Ovary (tissue), 9 donors: Measurements from ENCODE around the gene COIL. TPM values are rescaled to one million over a fixed set of nuclear protein-coding genes. Genes with fewer than 3 reads are reported as not detected.
A peak's percentile ranks its signal among the peaks of the same experiment; 100 is the strongest.

ENCODE experiments used
- DNase-seq, 5 donors: peaks; one replicate each; pipeline ENCODE4 v3.0.0-alpha.2; 2019 to 2020
- H3K27ac ChIP-seq, 2 donors: fragments of 200-600 bp; one replicate each; pipeline versions ENCODE4 v1.5.1 to v1.8.0; 2019 to 2022
- H3K27me3 ChIP-seq: fragments of 200-600 bp; one replicate; pipeline ENCODE4 v1.8.0; 2022
- H3K36me3 ChIP-seq: fragments of 200-600 bp; sonication (generic); one replicate; pipeline ENCODE4 v1.5.1; 2019
- H3K4me1 ChIP-seq: one replicate; pipeline ENCODE4 v1.8.1; 2013; ENCODE audit warnings: mild to moderate bottlenecking, moderate library complexity; ENCODE audit not compliant: insufficient read depth
- H3K4me3 ChIP-seq: fragments of 200-600 bp; sonication (generic); one replicate; pipeline ENCODE4 v1.5.1; 2017
- H3K9me3 ChIP-seq, 2 donors: fragments of 200-600 bp in 1 of 2; sonication (generic) in 1 of 2; one replicate each; pipeline versions ENCODE4 v1.5.1 to v1.8.1; 2013 to 2019; ENCODE audit warnings: mild to moderate bottlenecking in 1 of 2, moderate library complexity in 1 of 2
- CTCF ChIP-seq, 3 donors: fragments of 450-650 bp in 2 of 3; fragments of 200-600 bp in 1 of 3; IDR thresholded peaks; one replicate each; pipeline versions ENCODE4 v1.5.1 to v1.8.0; 2016 to 2022; ENCODE audit warnings: antibody characterized with exemption in 3 of 3, mild to moderate bottlenecking in 1 of 3
- EP300 ChIP-seq: sonication (generic); formaldehyde crosslinking; IDR thresholded peaks from one replicate; pipeline ENCODE4 v1.6.1; 2017; ENCODE audit warnings: antibody characterized with exemption
- POLR2A ChIP-seq: fragments of 450-650 bp; IDR thresholded peaks from one replicate; pipeline ENCODE4 v1.6.1; 2017; ENCODE audit warnings: antibody characterized with exemption, mild to moderate bottlenecking, moderate library complexity
- WGBS, 3 donors: extraction: QIAGEN DNeasy Blood & Tissue Kit in 1 of 3; methylation state at CpG; one replicate each; pipeline versions ENCODE4 v1.1.5 to v1.1.7; 2013 to 2017; 5-methylcytosine and 5-hydroxymethylcytosine counted together
- intact Hi-C, 4 donors: fragments of 100-400 bp; cut with DNase I; formaldehyde crosslinking; loops; one replicate each; pipeline versions ENCODE4 v1.11.0 to v1.15.1; 2022 to 2023
- polyA plus RNA-seq, 2 donors: library from polyadenylated mRNA; stranded (reverse); fragments of 200-250 nt in 1 of 2; fragments of 350-450 nt in 1 of 2; fragmentation: Illumina TruSeq in 1 of 2; extraction: RNeasy Lipid Tissue Mini Kit (QIAGEN cat#74804) in 1 of 2; gene quantifications; one replicate each; pipeline ENCODE4 v1.2.3, GENCODE V29; 2013 to 2014
- total RNA-seq, 7 donors: library from RNA; depleted of rRNA in 2 of 7; stranded (reverse); fragments of >200 nt in 2 of 7; fragmentation: NEBNext Ultra II Directional in 3 of 7; extraction: Animal tissue kit (Norgen Biotek cat#: 25700) in 3 of 7; gene quantifications; one replicate each; pipeline versions ENCODE4 v1.1.0 to v1.2.4, GENCODE V29; 2016 to 2023
- donor health status: DM: no; HTN: no; CAD: no; lungs with moderate emphysema.
- donor health status: DM: no; HTN: no; CAD: no.
- donor health status: Bipolar disorder and iron deficiency.
- donor health status: DM: yes; HTN: yes; CAD: no.
- donor health status: DM: no; HTN: no; CAD: no.
- donor health status: DM: yes; HTN: yes; CAD: no.

Gene COIL
- total and polyA plus RNA-seq, 9 donors: 10.9 to 17.8 (median 12.9) TPM

GRCh38 chr17:56918916-56919315 is 41.9 kb downstream of the COIL start:
- 90 to 94% (median 92%) methylated on average over 3 of the region's 3 CpGs for WGBS, 3 donors
- Histone ChIP-seq H3K36me3 (no peaks in the 10 kb centered on the region), H3K4me1 (peaks cover 4% of the 10 kb centered on the region), H3K9me3 (no peaks in the 10 kb centered on the region), H3K27ac (no peak overlapping the region), H3K27me3 (no peaks in the 10 kb centered on the region), H3K4me3 (no peak overlapping the region)
- DNase-seq: no peak
- intact Hi-C loops: no loop called here
- TF ChIP-seq POLR2A (no peak), EP300 (no peak), CTCF (IDR thresholded peaks at IDR 0.05) (no peak)

GRCh38 chr17:56917559-56918296 is 43.1 kb downstream of the COIL start:
- H3K36me3 ChIP-seq: no peaks in the 10 kb centered on the region
- peaks cover 4% of the 10 kb centered on the region for H3K4me1 ChIP-seq
- intact Hi-C loops: no loop called here
- H3K4me3 ChIP-seq: no peak overlapping the region
- H3K27ac ChIP-seq: no peak overlapping the region
- H3K9me3 ChIP-seq: no peaks in the 10 kb centered on the region
- DNase-seq: no peak
- no peaks in the 10 kb centered on the region for H3K27me3 ChIP-seq
- WGBS, 3 donors: 86 to 90% (median 90%) methylated on average over 4 of the region's 4 CpGs
- TF ChIP-seq EP300 (no peak), POLR2A (no peak)

GRCh38 chr17:56914581-56915273 is 46.1 kb downstream of the COIL start:
- DNase-seq: no peak
- no peak for TF ChIP-seq CTCF (IDR thresholded peaks at IDR 0.05)
- TF ChIP-seq POLR2A: no peak
- no peak for TF ChIP-seq EP300
- no peaks in the 10 kb centered on the region for H3K36me3 ChIP-seq
- H3K27ac ChIP-seq: peak overlapping the region; percentile 9 to 75
- no peaks in the 10 kb centered on the region for H3K27me3 ChIP-seq
- peaks cover 12% of the 10 kb centered on the region for H3K4me1 ChIP-seq
- intact Hi-C loops: loop anchor here in 1 of 4 donors (5.0 kb wide), 1 partner anchor 82 kb away; the partner anchor contains the start of genes C17orf67 and DGKE
- peak overlapping the region; percentile 91 for H3K4me3 ChIP-seq
- WGBS, 3 donors: 4 to 5% (median 4%) methylated on average over 14 of the region's 14 CpGs
- H3K9me3 ChIP-seq: no peaks in the 10 kb centered on the region

- H3K27me3 ChIP-seq: no peaks in the 10 kb centered on the region
- H3K4me1 ChIP-seq: peaks cover 12% of the 10 kb centered on the region
- no peak for TF ChIP-seq EP300
- peak; percentile 93 for TF ChIP-seq POLR2A
- intact Hi-C loops: loop anchor here in 1 of 4 donors (5.0 kb wide), 1 partner anchor 82 kb away; the partner anchor contains the start of genes C17orf67 and DGKE
- no peaks in the 10 kb centered on the region for H3K36me3 ChIP-seq
- no peaks in the 10 kb centered on the region for H3K9me3 ChIP-seq
- peak within 1 kb of the TSS; percentile 9 to 75 for H3K27ac ChIP-seq
- WGBS, 3 donors: 0 to 1% (median 1%) methylated on average over 47 to 58 of the region's 58 CpGs
- DNase-seq: peak; percentile 85 to 90 (median 89)
- peak within 1 kb of the TSS; percentile 91 for H3K4me3 ChIP-seq
These were observed 46.8 kb downstream of the COIL start, which contains the start of gene TRIM25 for GRCh38 chr17:56913867-56914580. TRIM25 (minus strand) TSS chr17:56914049; CDS start chr17:56913988, 61 bp downstream.

GRCh38 chr17:56913353-56913866 is 47.4 kb downstream of the COIL start:
- intact Hi-C loops: loop anchor here in 1 of 4 donors (5.0 kb wide), 1 partner anchor 81 kb away; the partner anchor contains the start of genes C17orf67 and DGKE
- peak overlapping the region; percentile 91 for H3K4me3 ChIP-seq
- no peak for DNase-seq
- H3K36me3 ChIP-seq: no peaks in the 10 kb centered on the region
- peak overlapping the region; percentile 2 to 75 for H3K27ac ChIP-seq
- TF ChIP-seq CTCF (IDR thresholded peaks at IDR 0.05) (no peak), EP300 (no peak), POLR2A (no peak)
- peaks cover 12% of the 10 kb centered on the region for H3K4me1 ChIP-seq
- 0 to 5% (median 2%) methylated on average over 25 to 44 of the region's 44 CpGs for WGBS, 3 donors
- H3K9me3 ChIP-seq: no peaks in the 10 kb centered on the region
- H3K27me3 ChIP-seq: no peaks in the 10 kb centered on the region
